ENCODE measurements around the gene SIRPA. TPM values are rescaled to one million over a fixed set of nuclear protein-coding genes. Genes with fewer than 3 reads are reported as not detected.

Gene SIRPA
- total RNA-seq, 3 donors from 2014 or later (not counting 1 experiment from before 2014, with no cell fraction given) = 1.3 to 7.5 (median 2.3) TPM

DNA sequence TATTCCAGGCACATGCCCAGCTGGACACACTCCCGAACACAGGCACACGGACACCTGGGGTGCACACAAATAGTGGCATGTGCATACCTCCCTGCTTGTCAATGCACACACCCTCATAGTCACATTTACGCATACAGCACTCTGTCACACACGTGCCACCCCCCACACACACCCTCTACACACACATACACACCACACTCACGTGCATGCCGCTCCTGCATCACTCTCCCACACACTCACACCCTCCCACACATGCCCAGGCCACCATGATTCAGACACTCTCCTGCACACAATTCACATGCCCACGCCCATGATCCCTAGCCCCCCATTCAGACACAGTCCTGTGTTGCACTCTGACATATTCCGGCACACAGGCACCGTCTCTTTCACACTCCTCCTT is 13.0 kb downstream of the SIRPA start:
- Histone ChIP-seq H3K36me3 (ENCODE audit: control insufficient read depth, insufficient read depth, low read length) (no peaks in the 10 kb centered on the region), H3K4me1 (ENCODE audit: control insufficient read depth, insufficient read depth, low read length) (no peaks in the 10 kb centered on the region), H3K27ac (ENCODE audit: low read length) (no peak overlapping the region), H3K27me3 (ENCODE audit: control insufficient read depth, insufficient read depth, low read length) (no peaks in the 10 kb centered on the region), H3K4me3 (ENCODE audit: low read length) (no peak overlapping the region), H3K9me3 (ENCODE audit: control insufficient read depth, insufficient read depth, low read length) (no peaks in the 10 kb centered on the region)
- H3K27ac Mint-ChIP-seq = no peak overlapping the region
- 90% methylated on average over 9 of the region's 9 CpGs for WGBS (ENCODE audit: insufficient coverage)
- intact Hi-C loops (cut with micrococcal nuclease) = no loop called here
- no peaks in the 10 kb centered on the region for H3K9me3 Mint-ChIP-seq
- H3K27me3 Mint-ChIP-seq (ENCODE audit: low read depth in 2 of 2) = peaks cover 0 to 5% of the 10 kb centered on the region in 2 donors
- DNase-seq (no peak), ATAC-seq (peak in 1 of 3 donors; percentile 18)
- H3K4me3 Mint-ChIP-seq = no peak overlapping the region
- no peaks in the 10 kb centered on the region for H3K36me3 Mint-ChIP-seq
- H3K4me1 Mint-ChIP-seq = no peaks in the 10 kb centered on the region
- no peak for TF ChIP-seq CTCF (IDR thresholded peaks at IDR 0.05)

- 77% methylated on average over 3 of the region's 4 CpGs for WGBS (ENCODE audit: insufficient coverage)
- H3K27me3 Mint-ChIP-seq (ENCODE audit: low read depth in 2 of 2) = peaks cover 0 to 5% of the 10 kb centered on the region in 2 donors
- no peaks in the 10 kb centered on the region for H3K36me3 Mint-ChIP-seq
- H3K27ac ChIP-seq (ENCODE audit: low read length) = no peak overlapping the region
- no peaks in the 10 kb centered on the region for H3K9me3 Mint-ChIP-seq
- H3K4me3 ChIP-seq (ENCODE audit: low read length) = no peak overlapping the region
- no peak overlapping the region for H3K4me3 Mint-ChIP-seq
- no peak for DNase-seq
- intact Hi-C loops (cut with micrococcal nuclease) = no loop called here
- H3K27ac Mint-ChIP-seq = no peak overlapping the region
- TF ChIP-seq CTCF (IDR thresholded peaks at IDR 0.05) = no peak
- no peak for ATAC-seq
- no peaks in the 10 kb centered on the region for H3K9me3 ChIP-seq (ENCODE audit: control insufficient read depth, insufficient read depth, low read length)
- H3K36me3 ChIP-seq (ENCODE audit: control insufficient read depth, insufficient read depth, low read length) = no peaks in the 10 kb centered on the region
- no peaks in the 10 kb centered on the region for H3K27me3 ChIP-seq (ENCODE audit: control insufficient read depth, insufficient read depth, low read length)
- no peaks in the 10 kb centered on the region for H3K4me1 Mint-ChIP-seq
- H3K4me1 ChIP-seq (ENCODE audit: control insufficient read depth, insufficient read depth, low read length) = no peaks in the 10 kb centered on the region
Measured at GRCh38 chr20:1909097-1909496, 13.9 kb downstream of the SIRPA start.

DNA sequence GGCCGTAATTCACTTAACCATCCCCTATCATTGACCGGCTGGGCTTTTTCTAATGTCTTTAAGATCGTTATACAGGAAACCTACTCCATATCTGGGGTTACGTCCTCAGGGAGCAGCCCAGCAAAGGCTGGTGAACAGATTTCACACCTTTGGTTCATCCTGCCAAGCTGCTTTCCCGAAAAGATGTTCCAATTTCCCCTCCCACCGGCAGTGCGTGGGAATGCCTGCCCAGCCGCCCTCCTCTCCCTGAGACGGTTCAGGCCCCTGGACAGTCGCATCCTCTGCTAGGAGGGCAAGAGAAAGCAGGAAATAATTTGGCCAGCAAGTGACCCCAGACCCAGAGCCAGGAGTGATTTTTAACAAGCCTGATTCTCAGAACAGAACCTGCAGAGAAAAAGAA is 16.3 kb downstream of the SIRPA start:
- Mint-ChIP-seq H3K36me3 (no peaks in the 10 kb centered on the region), H3K27ac (no peak overlapping the region), H3K4me1 (no peaks in the 10 kb centered on the region), H3K4me3 (no peak overlapping the region), H3K27me3 (ENCODE audit: low read depth in 2 of 2) (peaks cover 0 to 5% of the 10 kb centered on the region in 2 donors), H3K9me3 (no peaks in the 10 kb centered on the region)
- Histone ChIP-seq H3K27me3 (ENCODE audit: control insufficient read depth, insufficient read depth, low read length) (no peaks in the 10 kb centered on the region), H3K4me3 (ENCODE audit: low read length) (no peak overlapping the region), H3K4me1 (ENCODE audit: control insufficient read depth, insufficient read depth, low read length) (no peaks in the 10 kb centered on the region), H3K36me3 (ENCODE audit: control insufficient read depth, insufficient read depth, low read length) (no peaks in the 10 kb centered on the region), H3K27ac (ENCODE audit: low read length) (no peak overlapping the region), H3K9me3 (ENCODE audit: control insufficient read depth, insufficient read depth, low read length) (no peaks in the 10 kb centered on the region)
- 93% methylated on average over 10 of the region's 10 CpGs for WGBS (ENCODE audit: insufficient coverage)
- ATAC-seq = no peak
- no peak for TF ChIP-seq CTCF (IDR thresholded peaks at IDR 0.05)
- intact Hi-C loops (cut with micrococcal nuclease) = no loop called here
- DNase-seq = no peak

- Mint-ChIP-seq H3K4me3 (no peak overlapping the region), H3K36me3 (no peaks in the 10 kb centered on the region), H3K27ac (no peak overlapping the region), H3K27me3 (ENCODE audit: low read depth in 2 of 2) (peaks cover 0 to 5% of the 10 kb centered on the region in 2 donors), H3K4me1 (no peaks in the 10 kb centered on the region), H3K9me3 (no peaks in the 10 kb centered on the region)
- intact Hi-C loops (cut with micrococcal nuclease) = no loop called here
- no peaks in the 10 kb centered on the region for H3K27me3 ChIP-seq (ENCODE audit: control insufficient read depth, insufficient read depth, low read length)
- H3K27ac ChIP-seq (ENCODE audit: low read length) = no peak overlapping the region
- no peaks in the 10 kb centered on the region for H3K9me3 ChIP-seq (ENCODE audit: control insufficient read depth, insufficient read depth, low read length)
- ATAC-seq = no peak
- H3K36me3 ChIP-seq (ENCODE audit: control insufficient read depth, insufficient read depth, low read length) = no peaks in the 10 kb centered on the region
- H3K4me1 ChIP-seq (ENCODE audit: control insufficient read depth, insufficient read depth, low read length) = no peaks in the 10 kb centered on the region
- no peak for DNase-seq
- WGBS (ENCODE audit: insufficient coverage) = 94% methylated on average over 10 of the region's 12 CpGs
- H3K4me3 ChIP-seq (ENCODE audit: low read length) = no peak overlapping the region
- TF ChIP-seq CTCF (IDR thresholded peaks at IDR 0.05) = no peak
Measured at GRCh38 chr20:1912053-1912452, 16.8 kb downstream of the SIRPA start.

Measured in natural killer cell (primary cell).